Glutamatergic neuron (in vitro differentiated cells): ENCODE data around the gene CTSH. TPM values are rescaled to one million over a fixed set of nuclear protein-coding genes. Genes with fewer than 3 reads are reported as not detected.

Experiments used
- DNase-seq: peaks from one replicate; pipeline ENCODE4 v3.0.0; 2022
- H3K27ac Mint-ChIP-seq: one replicate; pipeline ENCODE4 v1.8.0; 2020; ENCODE audit warnings: mild to moderate bottlenecking, mixed read lengths, inconsistent platforms; ENCODE audit not compliant: unreplicated experiment
- H3K27me3 Mint-ChIP-seq: one replicate; pipeline ENCODE4 v1.8.0; 2020; ENCODE audit warnings: mild to moderate bottlenecking, moderate library complexity, mixed read lengths, inconsistent platforms; ENCODE audit not compliant: unreplicated experiment
- H3K36me3 Mint-ChIP-seq: one replicate; pipeline ENCODE4 v1.8.0; 2020; ENCODE audit warnings: mild to moderate bottlenecking, mixed read lengths, inconsistent platforms; ENCODE audit not compliant: unreplicated experiment
- H3K4me1 Mint-ChIP-seq: one replicate; pipeline ENCODE4 v1.8.0; 2020; ENCODE audit warnings: mild to moderate bottlenecking, low read depth, mixed read lengths, inconsistent platforms; ENCODE audit not compliant: unreplicated experiment
- H3K4me3 Mint-ChIP-seq: one replicate; pipeline ENCODE4 v1.8.0; 2020; ENCODE audit warnings: mild to moderate bottlenecking, mixed read lengths, inconsistent platforms; ENCODE audit not compliant: unreplicated experiment
- H3K9me3 Mint-ChIP-seq: one replicate; pipeline ENCODE4 v1.8.0; 2020; ENCODE audit warnings: mild to moderate bottlenecking, moderate library complexity, mixed read lengths, inconsistent platforms; ENCODE audit not compliant: unreplicated experiment
- CTCF ChIP-seq: fragments of 200-600 bp; sonication (generic); IDR thresholded peaks from one replicate; pipeline ENCODE4 v1.5.0; 2021; ENCODE audit not compliant: partially characterized antibody, unreplicated experiment
- total RNA-seq: library from RNA; stranded (reverse); fragmentation: NEBNext Ultra II Directional; extraction: Animal tissue kit (Norgen Biotek cat#: 25700); gene quantifications from one replicate; pipeline ENCODE4 v1.2.1, GENCODE V29; 2021; ENCODE audit not compliant: unreplicated experiment

The CTSH gene
- total RNA-seq, 1 donor from 2014 or later: not detected

DNA sequence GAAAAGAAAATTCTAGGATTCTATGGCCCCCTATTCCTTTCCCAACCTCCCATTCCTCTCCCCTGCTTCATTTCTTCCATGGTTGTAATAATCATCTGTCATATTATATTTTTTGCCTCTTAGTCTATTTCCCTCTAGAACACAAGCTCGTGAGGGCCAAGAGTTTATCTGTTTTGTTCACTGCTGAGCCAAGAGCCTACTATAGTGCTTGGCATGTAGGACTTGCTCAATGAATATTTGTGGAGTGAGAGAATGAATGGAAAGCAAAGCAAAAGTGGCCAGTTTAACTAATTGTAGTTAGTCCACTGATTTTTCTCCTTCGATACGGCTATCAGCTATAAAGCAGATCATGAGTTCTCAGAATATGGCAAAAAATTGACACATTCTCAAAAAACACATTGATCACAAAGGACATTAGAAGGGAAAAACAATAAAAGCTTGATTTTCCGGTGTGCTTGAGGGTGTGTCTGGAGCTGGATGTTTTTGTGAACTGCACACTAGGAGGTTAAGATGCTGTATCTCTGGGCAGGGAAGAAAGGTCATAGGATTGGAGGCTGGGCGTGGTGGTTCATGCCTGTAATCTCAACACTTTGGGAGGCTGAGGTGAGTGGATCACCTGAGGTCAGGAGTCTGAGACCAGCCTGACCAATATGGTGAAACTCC lies 25.0 kb upstream of the CTSH start:
- TF ChIP-seq CTCF: no peak
- Mint-ChIP-seq H3K4me3 (no peak overlapping the region), H3K27me3 (peaks cover 6% of the 10 kb centered on the region), H3K36me3 (no peaks in the 10 kb centered on the region), H3K4me1 (peaks cover 11% of the 10 kb centered on the region), H3K27ac (no peak overlapping the region), H3K9me3 (peaks cover 4% of the 10 kb centered on the region)
- no peak for DNase-seq

GRCh38 chr15:78968539-78969271 lies 23.9 kb upstream of the CTSH start:
- no peaks in the 10 kb centered on the region for H3K36me3 Mint-ChIP-seq
- H3K4me3 Mint-ChIP-seq: no peak overlapping the region
- H3K27me3 Mint-ChIP-seq: peaks cover 3% of the 10 kb centered on the region
- DNase-seq: no peak
- H3K9me3 Mint-ChIP-seq: peaks cover 1% of the 10 kb centered on the region
- TF ChIP-seq CTCF: no peak
- H3K4me1 Mint-ChIP-seq: peaks cover 11% of the 10 kb centered on the region
- H3K27ac Mint-ChIP-seq: no peak overlapping the region

DNA sequence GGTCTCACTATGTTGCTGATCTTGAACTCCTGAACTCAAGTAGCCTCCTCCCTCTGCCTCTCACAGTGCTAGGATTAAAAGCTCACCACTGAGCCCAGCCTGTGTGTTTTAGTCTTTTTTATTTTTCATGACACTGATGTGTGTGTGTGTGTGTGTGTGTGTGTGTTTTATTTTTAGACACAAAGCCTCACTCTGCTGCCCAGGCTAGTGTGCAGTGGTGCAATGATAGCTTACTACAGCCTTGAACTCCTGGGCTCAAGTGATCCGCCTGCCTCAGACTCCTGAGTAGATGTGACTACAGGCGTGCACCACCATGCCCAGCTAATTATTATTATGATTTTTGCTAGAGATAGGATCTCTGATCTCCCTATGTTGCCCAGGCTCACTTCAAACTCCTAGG lies 23.3 kb upstream of the CTSH start:
- Mint-ChIP-seq H3K4me1 (peaks cover 11% of the 10 kb centered on the region), H3K27ac (no peak overlapping the region), H3K36me3 (no peaks in the 10 kb centered on the region), H3K9me3 (peaks cover 1% of the 10 kb centered on the region), H3K4me3 (no peak overlapping the region), H3K27me3 (peaks cover 3% of the 10 kb centered on the region)
- no peak for TF ChIP-seq CTCF
- no peak for DNase-seq

GRCh38 chr15:78960308-78960707 lies 15.5 kb upstream of the CTSH start:
- no peak overlapping the region for H3K27ac Mint-ChIP-seq
- no peak for TF ChIP-seq CTCF
- H3K4me3 Mint-ChIP-seq: no peak overlapping the region
- H3K36me3 Mint-ChIP-seq: no peaks in the 10 kb centered on the region
- H3K4me1 Mint-ChIP-seq: no peaks in the 10 kb centered on the region
- DNase-seq: no peak
- peaks cover 5% of the 10 kb centered on the region for H3K27me3 Mint-ChIP-seq
- peaks cover 3% of the 10 kb centered on the region for H3K9me3 Mint-ChIP-seq

- Mint-ChIP-seq H3K36me3 (no peaks in the 10 kb centered on the region), H3K27me3 (peaks cover 5% of the 10 kb centered on the region)
Measured at GRCh38 chr15:78959360-78959759, 14.5 kb upstream of the CTSH start.

More at GRCh38 chr15:78959360-78959759, 14.5 kb upstream of the CTSH start:
- Mint-ChIP-seq H3K9me3 (peaks cover 5% of the 10 kb centered on the region), H3K4me1 (no peaks in the 10 kb centered on the region), H3K27ac (no peak overlapping the region), H3K4me3 (no peak overlapping the region)
- DNase-seq: no peak
- TF ChIP-seq CTCF: no peak
